Measurements from ENCODE around the gene NGLY1. TPM values are rescaled to one million over a fixed set of nuclear protein-coding genes. Genes with fewer than 3 reads are reported as not detected.

Gene NGLY1
- total RNA-seq, 1 donor from 2014 or later, result 16.3 TPM

DNA sequence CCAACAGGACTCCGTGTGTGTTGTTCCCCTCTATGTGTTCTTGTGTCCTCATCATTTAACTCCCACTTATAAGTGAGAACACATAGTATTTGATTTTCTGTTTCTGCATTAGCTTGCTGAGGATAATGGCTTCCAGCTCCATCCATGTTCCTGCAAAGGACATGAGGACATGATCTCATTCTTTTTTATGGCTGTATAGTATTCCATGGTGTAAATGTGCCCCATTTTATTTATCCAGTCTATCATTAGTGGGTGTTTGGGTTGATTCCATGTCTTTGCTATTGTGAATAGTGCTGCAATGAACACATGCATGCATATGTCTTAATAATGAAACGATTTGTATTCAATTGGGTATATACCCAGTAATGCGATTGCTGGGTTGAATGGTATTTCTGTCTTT, 90.0 kb downstream of the NGLY1 start:
- intact Hi-C loops (cut with DNase I), result no loop called here
- no peak overlapping the region for H3K27ac ChIP-seq
- TF ChIP-seq, protein P1, sequence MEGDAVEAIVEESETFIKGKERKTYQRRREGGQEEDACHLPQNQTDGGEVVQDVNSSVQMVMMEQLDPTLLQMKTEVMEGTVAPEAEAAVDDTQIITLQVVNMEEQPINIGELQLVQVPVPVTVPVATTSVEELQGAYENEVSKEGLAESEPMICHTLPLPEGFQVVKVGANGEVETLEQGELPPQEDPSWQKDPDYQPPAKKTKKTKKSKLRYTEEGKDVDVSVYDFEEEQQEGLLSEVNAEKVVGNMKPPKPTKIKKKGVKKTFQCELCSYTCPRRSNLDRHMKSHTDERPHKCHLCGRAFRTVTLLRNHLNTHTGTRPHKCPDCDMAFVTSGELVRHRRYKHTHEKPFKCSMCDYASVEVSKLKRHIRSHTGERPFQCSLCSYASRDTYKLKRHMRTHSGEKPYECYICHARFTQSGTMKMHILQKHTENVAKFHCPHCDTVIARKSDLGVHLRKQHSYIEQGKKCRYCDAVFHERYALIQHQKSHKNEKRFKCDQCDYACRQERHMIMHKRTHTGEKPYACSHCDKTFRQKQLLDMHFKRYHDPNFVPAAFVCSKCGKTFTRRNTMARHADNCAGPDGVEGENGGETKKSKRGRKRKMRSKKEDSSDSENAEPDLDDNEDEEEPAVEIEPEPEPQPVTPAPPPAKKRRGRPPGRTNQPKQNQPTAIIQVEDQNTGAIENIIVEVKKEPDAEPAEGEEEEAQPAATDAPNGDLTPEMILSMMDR (IDR thresholded peaks at IDR 0.05), result no peak
- H3K27me3 ChIP-seq, result no peaks in the 10 kb centered on the region
- H3K4me1 ChIP-seq, result no peaks in the 10 kb centered on the region
- no peaks in the 10 kb centered on the region for H3K36me3 ChIP-seq
- no peak overlapping the region for H3K4me3 ChIP-seq
- DNase-seq (ENCODE audit: low spot score in 2 of 2), result no peak
- no peaks in the 10 kb centered on the region for H3K9me3 ChIP-seq

- H3K36me3 ChIP-seq, result no peaks in the 10 kb centered on the region
- H3K27ac ChIP-seq, result no peak overlapping the region
- H3K4me1 ChIP-seq, result no peaks in the 10 kb centered on the region
- TF ChIP-seq, protein P1 (IDR thresholded peaks at IDR 0.05), result no peak
- H3K27me3 ChIP-seq, result no peaks in the 10 kb centered on the region
- no peak overlapping the region for H3K4me3 ChIP-seq
- intact Hi-C loops (cut with DNase I), result no loop called here
- DNase-seq (ENCODE audit: low spot score in 2 of 2), result no peak
- H3K9me3 ChIP-seq, result no peaks in the 10 kb centered on the region
These were observed 90.9 kb downstream of the NGLY1 start for GRCh38 chr3:25692341-25692740.

DNA sequence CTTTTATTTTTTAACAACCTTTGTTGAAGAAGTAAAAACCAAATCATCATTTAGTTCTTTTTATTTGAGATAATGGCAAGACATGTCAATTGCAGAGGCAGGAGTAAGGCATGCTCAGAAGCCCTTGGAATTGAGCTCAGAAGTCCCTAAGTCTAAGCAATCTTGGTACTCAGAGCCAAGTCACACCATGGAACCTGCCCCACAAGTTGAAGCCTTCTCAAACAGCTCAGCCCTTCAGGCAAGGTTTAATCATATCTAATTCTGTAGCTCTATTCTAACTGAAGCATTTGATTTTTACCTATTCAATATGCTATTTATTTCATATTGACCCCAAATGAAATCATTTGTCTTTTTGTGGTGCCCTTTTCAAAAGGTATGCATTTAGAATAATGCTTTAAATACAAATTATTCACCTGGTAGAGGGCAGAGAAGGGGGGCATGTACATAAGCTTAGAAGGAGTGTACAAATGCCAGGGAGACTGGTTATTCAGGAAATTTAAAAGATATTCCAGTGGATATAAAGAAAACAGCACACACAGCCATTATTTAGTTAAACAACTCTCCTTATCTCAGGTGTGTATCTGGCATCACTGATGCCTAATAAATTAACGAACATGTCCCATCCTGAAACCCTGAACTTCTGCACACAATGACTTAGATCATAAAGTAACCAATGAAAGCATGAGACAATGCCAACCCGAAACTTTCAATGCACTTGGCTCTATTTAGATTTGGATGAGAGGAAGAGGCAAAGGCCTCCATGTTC, 92.3 kb downstream of the NGLY1 start:
- no peaks in the 10 kb centered on the region for H3K27me3 ChIP-seq
- TF ChIP-seq, protein P1 (IDR thresholded peaks at IDR 0.05), result no peak
- no peak overlapping the region for H3K4me3 ChIP-seq
- no peak overlapping the region for H3K27ac ChIP-seq
- H3K36me3 ChIP-seq, result no peaks in the 10 kb centered on the region
- no peak for DNase-seq (ENCODE audit: low spot score in 2 of 2)
- no peaks in the 10 kb centered on the region for H3K9me3 ChIP-seq
- intact Hi-C loops (cut with DNase I), result no loop called here
- no peaks in the 10 kb centered on the region for H3K4me1 ChIP-seq

DNA sequence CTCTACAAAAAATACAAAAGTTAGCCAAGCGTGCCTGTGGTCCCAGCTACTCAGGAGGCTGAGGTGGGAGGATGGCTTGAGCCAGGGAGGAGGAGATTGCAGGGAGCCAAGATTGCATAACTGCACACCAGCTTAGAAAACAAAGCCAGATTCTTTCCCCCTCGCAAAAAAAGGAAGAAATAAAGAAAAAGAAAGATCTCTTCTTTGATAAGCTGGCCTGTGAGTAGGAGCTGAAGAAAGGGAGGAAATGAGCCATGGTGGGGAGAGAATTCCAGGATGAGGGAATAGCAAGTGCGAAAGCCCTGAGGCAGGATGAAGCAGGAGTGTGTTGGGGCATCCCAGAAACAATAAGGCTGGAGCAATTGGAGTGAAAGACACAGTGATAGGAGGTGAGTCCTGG, 94.0 kb downstream of the NGLY1 start:
- no peak overlapping the region for H3K4me3 ChIP-seq
- TF ChIP-seq, protein P1 (IDR thresholded peaks at IDR 0.05), result no peak
- H3K27ac ChIP-seq, result no peak overlapping the region
- H3K9me3 ChIP-seq, result no peaks in the 10 kb centered on the region
- no peaks in the 10 kb centered on the region for H3K36me3 ChIP-seq
- intact Hi-C loops (cut with DNase I), result no loop called here
- DNase-seq (ENCODE audit: low spot score in 2 of 2), result no peak
- no peaks in the 10 kb centered on the region for H3K27me3 ChIP-seq
- no peaks in the 10 kb centered on the region for H3K4me1 ChIP-seq

DNA sequence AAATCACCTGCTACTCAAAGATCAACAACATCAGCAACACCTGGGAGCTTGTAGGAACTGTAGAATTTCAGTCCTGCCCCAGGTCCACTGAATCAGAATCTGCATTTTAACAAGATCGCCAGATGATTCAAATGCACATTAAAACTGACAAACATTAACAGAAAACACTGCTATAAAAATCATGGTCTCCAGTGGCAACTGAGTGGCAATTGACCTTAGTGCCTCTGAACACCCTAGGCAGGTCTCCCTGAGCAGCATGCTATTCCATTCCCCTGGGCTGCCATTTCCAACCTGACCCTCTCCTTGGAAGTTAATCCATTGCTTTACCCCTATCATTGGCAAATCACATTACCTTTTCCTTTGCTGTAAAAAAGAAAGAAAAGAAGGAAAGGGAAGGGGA, 95.5 kb downstream of the NGLY1 start:
- H3K36me3 ChIP-seq, result no peaks in the 10 kb centered on the region
- H3K4me3 ChIP-seq, result no peak overlapping the region
- TF ChIP-seq, protein P1 (IDR thresholded peaks at IDR 0.05), result no peak
- H3K9me3 ChIP-seq, result no peaks in the 10 kb centered on the region
- DNase-seq (ENCODE audit: low spot score in 2 of 2), result no peak
- no peaks in the 10 kb centered on the region for H3K27me3 ChIP-seq
- no peak overlapping the region for H3K27ac ChIP-seq
- H3K4me1 ChIP-seq, result no peaks in the 10 kb centered on the region
- intact Hi-C loops (cut with DNase I), result no loop called here
